ENCODE data around the gene GPR35.

DNA sequence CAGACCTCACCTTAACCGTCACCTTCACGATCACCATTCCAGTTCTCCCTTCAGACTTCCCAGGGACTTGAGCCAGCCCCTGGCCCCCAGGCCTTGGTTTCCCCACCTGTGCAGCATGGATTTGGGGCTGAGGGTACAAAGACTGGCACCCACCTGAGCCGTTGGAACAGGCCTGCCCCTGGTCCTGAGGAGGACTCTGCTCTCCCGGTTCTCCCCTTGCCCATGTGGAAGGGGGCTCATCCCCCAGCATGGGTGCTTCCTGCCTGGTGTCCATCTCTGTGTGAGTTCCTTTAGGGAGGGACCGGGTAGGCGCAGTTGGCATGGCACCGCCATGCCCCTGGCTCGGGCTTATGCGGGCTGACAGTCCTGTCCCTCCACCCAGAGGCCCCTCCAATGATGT, 10.9 kb upstream of the GPR35 start:
- TF ChIP-seq, protein P1, sequence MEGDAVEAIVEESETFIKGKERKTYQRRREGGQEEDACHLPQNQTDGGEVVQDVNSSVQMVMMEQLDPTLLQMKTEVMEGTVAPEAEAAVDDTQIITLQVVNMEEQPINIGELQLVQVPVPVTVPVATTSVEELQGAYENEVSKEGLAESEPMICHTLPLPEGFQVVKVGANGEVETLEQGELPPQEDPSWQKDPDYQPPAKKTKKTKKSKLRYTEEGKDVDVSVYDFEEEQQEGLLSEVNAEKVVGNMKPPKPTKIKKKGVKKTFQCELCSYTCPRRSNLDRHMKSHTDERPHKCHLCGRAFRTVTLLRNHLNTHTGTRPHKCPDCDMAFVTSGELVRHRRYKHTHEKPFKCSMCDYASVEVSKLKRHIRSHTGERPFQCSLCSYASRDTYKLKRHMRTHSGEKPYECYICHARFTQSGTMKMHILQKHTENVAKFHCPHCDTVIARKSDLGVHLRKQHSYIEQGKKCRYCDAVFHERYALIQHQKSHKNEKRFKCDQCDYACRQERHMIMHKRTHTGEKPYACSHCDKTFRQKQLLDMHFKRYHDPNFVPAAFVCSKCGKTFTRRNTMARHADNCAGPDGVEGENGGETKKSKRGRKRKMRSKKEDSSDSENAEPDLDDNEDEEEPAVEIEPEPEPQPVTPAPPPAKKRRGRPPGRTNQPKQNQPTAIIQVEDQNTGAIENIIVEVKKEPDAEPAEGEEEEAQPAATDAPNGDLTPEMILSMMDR (IDR thresholded peaks at IDR 0.05): no peak
- no peak for TF ChIP-seq POLR2A (IDR thresholded peaks at IDR 0.05)
